H1 (cell line): Measurements from ENCODE around the gene EBLN2. TPM values are rescaled to one million over a fixed set of nuclear protein-coding genes. Genes with fewer than 3 reads are reported as not detected.

Experiments used
- CTCF ChIA-PET: fragments of 300-600 bp; sonication (Branson Sonifier 250); formaldehyde crosslinking; loops from one replicate; lab custom pipeline; 2021; ENCODE audit not compliant: partially characterized antibody; lab: Charles Lee
- POLR2A ChIA-PET: fragments of 300-600 bp; sonication (Branson Sonifier 250); formaldehyde crosslinking; loops from one replicate; lab custom pipeline; 2021; ENCODE audit warnings: inconsistent platforms; ENCODE audit not compliant: partially characterized antibody; lab: Charles Lee
- DNase-seq, 2 experiments: peaks; one replicate each; pipeline versions ENCODE4 v3.0.0 to v3.0.0-alpha.2; 2010 to 2022; ENCODE audit warnings: low spot score in 2 of 2, low read depth in 1 of 2, mixed read lengths in 1 of 2
- FAIRE-seq: peaks from 2 replicates; lab custom pipeline; 2011; peaks lifted over from hg19 to GRCh38; lab: Jason Lieb, UNC
- H2AFZ ChIP-seq: 2 replicates; pipeline ENCODE4 v1.8.1; 2012; ENCODE audit warnings: low read length, inconsistent platforms
- H2AK5ac ChIP-seq: 2 replicates; pipeline ENCODE4 v1.6.1; 2013; ENCODE audit warnings: low read depth, low read length
- H2BK120ac ChIP-seq: replicated peaks from 2 replicates; pipeline ENCODE3; 2013; ENCODE audit warnings: low read depth, low read length, inconsistent platforms
- H2BK12ac ChIP-seq: 2 replicates; pipeline ENCODE4 v1.6.1; 2013; ENCODE audit warnings: low read depth, low read length
- H2BK15ac ChIP-seq: 2 replicates; pipeline ENCODE4 v1.6.1; 2013; ENCODE audit warnings: low read length
- H2BK20ac ChIP-seq: 2 replicates; pipeline ENCODE4 v1.6.1; 2013; ENCODE audit warnings: low read length
- H2BK5ac ChIP-seq: 2 replicates; pipeline ENCODE4 v1.6.1; 2013; ENCODE audit warnings: low read depth, low read length
- H3K14ac ChIP-seq: 2 replicates; pipeline ENCODE4 v1.6.1; 2013; ENCODE audit warnings: inconsistent platforms; ENCODE audit not compliant: insufficient read length
- H3K18ac ChIP-seq: 2 replicates; pipeline ENCODE4 v1.6.1; 2013; ENCODE audit warnings: low read length; ENCODE audit errors: extremely low read depth
- H3K23ac ChIP-seq: 2 replicates; pipeline ENCODE4 v1.6.1; 2013; ENCODE audit warnings: inconsistent platforms; ENCODE audit not compliant: insufficient read length
- H3K23me2 ChIP-seq: 2 replicates; pipeline ENCODE4 v1.6.1; 2013; ENCODE audit warnings: low read depth, low read length
- H3K27ac ChIP-seq: 2 replicates; pipeline ENCODE4 v1.6.1; 2011; ENCODE audit warnings: low read depth, low read length, inconsistent platforms
- H3K27me3 ChIP-seq, 4 experiments: replicated peaks in 1 of 4; 1 replicate in 1 of 4; 2 replicates in 3 of 4; pipeline versions ENCODE4 v1.6.1 to v1.8.1; 2011 to 2013; ENCODE audit warnings: low read length in 3 of 4, mild to moderate bottlenecking in 3 of 4, inconsistent platforms in 2 of 4, mixed read lengths in 2 of 4, moderate library complexity in 1 of 4; ENCODE audit not compliant: control insufficient read depth in 3 of 4, insufficient read depth in 3 of 4; ENCODE audit errors: extremely low read depth in 1 of 4
- H3K36me3 ChIP-seq, 4 experiments: 2 replicates each; pipeline versions ENCODE4 v1.6.1 to v1.8.1; 2011 to 2013; ENCODE audit warnings: mild to moderate bottlenecking in 4 of 4, low read length in 3 of 4, moderate library complexity in 2 of 4, control low read depth in 1 of 4, inconsistent platforms in 1 of 4; ENCODE audit not compliant: insufficient read depth in 4 of 4, control insufficient read depth in 2 of 4
- H3K4ac ChIP-seq: replicated peaks from 2 replicates; pipeline ENCODE3; 2013; ENCODE audit warnings: low read length, low read depth, mixed read lengths, inconsistent platforms; ENCODE audit not compliant: insufficient read length
- H3K4me1 ChIP-seq, 4 experiments: replicated peaks in 1 of 4; 1 replicate in 1 of 4; 2 replicates in 3 of 4; pipeline versions ENCODE4 v1.6.1 to v1.8.1; 2011 to 2013; ENCODE audit warnings: low read length in 3 of 4, inconsistent platforms in 2 of 4, mixed read lengths in 1 of 4; ENCODE audit not compliant: insufficient read depth in 4 of 4, control insufficient read depth in 3 of 4
- H3K4me2 ChIP-seq, 2 experiments: 2 replicates each; pipeline versions ENCODE4 v1.6.1 to v1.8.1; 2011 to 2013; ENCODE audit warnings: low read depth in 2 of 2, low read length in 2 of 2, control low read depth in 1 of 2, inconsistent platforms in 1 of 2, mild to moderate bottlenecking in 1 of 2; ENCODE audit not compliant: insufficient read depth in 1 of 2
- H3K4me3 ChIP-seq, 4 experiments: fragments of 200-600, 300-600 bp in 1 of 4; sonication (generic), shearing (Covaris generic), sonication (Bioruptor Twin) in 1 of 4; 2 replicates each; pipeline versions ENCODE4 v1.5.1 to v1.8.1; 2011 to 2016; ENCODE audit warnings: low read length in 4 of 4, low read depth in 3 of 4, control low read depth in 2 of 4, inconsistent platforms in 2 of 4, mild to moderate bottlenecking in 2 of 4, mixed read lengths in 1 of 4, moderate library complexity in 1 of 4; ENCODE audit not compliant: insufficient read depth in 2 of 4; ENCODE audit errors: extremely low read depth in 1 of 4
- H3K56ac ChIP-seq: replicated peaks from 2 replicates; pipeline ENCODE3; 2013; ENCODE audit warnings: low read depth, mild to moderate bottlenecking, mixed read lengths, low read length, inconsistent platforms; ENCODE audit not compliant: insufficient read length
- H3K79me1 ChIP-seq: 2 replicates; pipeline ENCODE4 v1.6.1; 2013; ENCODE audit warnings: low read depth, low read length, control low read depth
- H3K79me2 ChIP-seq, 2 experiments: 2 replicates each; pipeline versions ENCODE4 v1.6.1 to v1.8.1; 2012 to 2013; ENCODE audit warnings: low read length in 2 of 2, mild to moderate bottlenecking in 2 of 2, inconsistent platforms in 1 of 2; ENCODE audit not compliant: insufficient read depth in 2 of 2, control insufficient read depth in 1 of 2
- H3K9ac ChIP-seq, 4 experiments: replicated peaks in 1 of 4; 1 replicate in 1 of 4; 2 replicates in 3 of 4; pipeline versions ENCODE4 v1.6.1 to v1.8.1; 2011 to 2013; ENCODE audit warnings: low read depth in 3 of 4, low read length in 3 of 4, control low read depth in 2 of 4, mild to moderate bottlenecking in 2 of 4, moderate library complexity in 2 of 4, inconsistent platforms in 1 of 4; ENCODE audit errors: extremely low read depth in 1 of 4
- H3K9me3 ChIP-seq, 2 experiments: 2 replicates each; pipeline versions ENCODE4 v1.6.1 to v1.8.1; 2012 to 2013; ENCODE audit warnings: mild to moderate bottlenecking in 2 of 2, moderate library complexity in 2 of 2, control low read depth in 1 of 2, inconsistent platforms in 1 of 2, low read depth in 1 of 2, low read length in 1 of 2, mixed read lengths in 1 of 2; ENCODE audit not compliant: insufficient read depth in 2 of 2
- H4K20me1 ChIP-seq, 2 experiments: replicated peaks in 1 of 2; 2 replicates each; pipeline versions ENCODE3 to v1.8.1; 2011 to 2013; ENCODE audit warnings: inconsistent platforms in 2 of 2, low read length in 2 of 2, mild to moderate bottlenecking in 1 of 2; ENCODE audit not compliant: insufficient read depth in 2 of 2, control insufficient read depth in 1 of 2
- H4K5ac ChIP-seq: 2 replicates; pipeline ENCODE4 v1.6.1; 2013; ENCODE audit warnings: low read length, low read depth, mixed read lengths, inconsistent platforms; ENCODE audit not compliant: insufficient read length
- H4K8ac ChIP-seq: 2 replicates; pipeline ENCODE4 v1.8.0; 2013; ENCODE audit warnings: mild to moderate bottlenecking, moderate library complexity, low read length, inconsistent platforms; ENCODE audit not compliant: insufficient read depth; ENCODE audit errors: extremely low read depth
- H4K91ac ChIP-seq: replicated peaks from 2 replicates; pipeline ENCODE3; 2013; ENCODE audit warnings: low read length, mixed read lengths, inconsistent platforms; ENCODE audit not compliant: insufficient read length
- BACH1 ChIP-seq: IDR thresholded peaks from 2 replicates; pipeline ENCODE4 v1.6.1; 2012; ENCODE audit warnings: low read length, improper control_type of control experiment
- BRCA1 ChIP-seq: IDR thresholded peaks from 2 replicates; pipeline ENCODE4 v1.6.1; 2012; ENCODE audit warnings: low read depth, low read length, improper control_type of control experiment
- CTBP2 ChIP-seq: IDR thresholded peaks from 2 replicates; pipeline ENCODE4 v1.7.0; 2011; ENCODE audit warnings: borderline replicate concordance, mild to moderate bottlenecking, moderate library complexity, mixed read lengths, low read length; ENCODE audit not compliant: insufficient read depth, insufficient read length
- EZH2 ChIP-seq: fragments of 200-600 bp; sonication (generic); IDR thresholded peaks from 2 replicates; pipeline ENCODE4 v1.7.1; 2012; ENCODE audit warnings: low read depth, mild to moderate bottlenecking, moderate library complexity, low read length, inconsistent platforms; ENCODE audit not compliant: severe bottlenecking
- GTF2F1 ChIP-seq: IDR thresholded peaks from 2 replicates; pipeline ENCODE4 v1.6.1; 2012; ENCODE audit warnings: low read depth, low read length, improper control_type of control experiment, borderline replicate concordance
- JUN ChIP-seq: IDR thresholded peaks from 2 replicates; pipeline ENCODE4 v1.6.1; 2011; ENCODE audit warnings: low read depth, mild to moderate bottlenecking, improper control_type of control experiment, low read length
- KDM5A ChIP-seq: fragments of 200-600 bp; IDR thresholded peaks from 2 replicates; pipeline ENCODE4 v1.7.1; 2012; ENCODE audit warnings: mild to moderate bottlenecking, low read length, inconsistent platforms, mixed read lengths
- MAX ChIP-seq: IDR thresholded peaks from 2 replicates; pipeline ENCODE4 v1.6.1; 2012; ENCODE audit warnings: inconsistent platforms
- RNF2 ChIP-seq: fragments of 200-900, 300-1000 bp; sonication (generic); IDR thresholded peaks from 2 replicates; pipeline ENCODE4 v1.7.1; 2016; ENCODE audit warnings: borderline replicate concordance, low read depth, mild to moderate bottlenecking, antibody characterized with exemption, low read length; ENCODE audit not compliant: poor library complexity, severe bottlenecking; ENCODE audit errors: missing control alignments
- SAP30 ChIP-seq: fragments of 300-600 bp; sonication (generic); IDR thresholded peaks from 2 replicates; pipeline ENCODE4 v1.7.1; 2012; ENCODE audit warnings: low read length, moderate library complexity, mild to moderate bottlenecking, inconsistent platforms; ENCODE audit not compliant: insufficient read depth, insufficient replicate concordance
- SIRT6 ChIP-seq: IDR thresholded peaks from one replicate; pipeline ENCODE4 v1.7.1; 2012; ENCODE audit warnings: low read length, inconsistent platforms
- SP1 ChIP-seq: IDR thresholded peaks from 2 replicates; pipeline ENCODE4 v1.6.1; 2011; ENCODE audit warnings: low read depth, low read length
- TAF1 ChIP-seq: IDR thresholded peaks from 2 replicates; pipeline ENCODE4 v1.6.1; 2011; ENCODE audit warnings: mild to moderate bottlenecking, low read depth, low read length
- WGBS, 2 experiments: shearing (Covaris generic) in 1 of 2; methylation state at CpG; one replicate each; pipeline versions ENCODE4 v1.1.6 to v1.1.7; 2013 to 2015; ENCODE audit warnings: low lambda C conversion rate in 2 of 2, mixed read lengths in 2 of 2, inconsistent platforms in 1 of 2, low coverage in 1 of 2, missing lambda C conversion rate in 1 of 2; ENCODE audit not compliant: insufficient replicate concordance in 2 of 2, insufficient coverage in 1 of 2, insufficient read length in 1 of 2; ENCODE audit errors: extremely low coverage in 1 of 2, missing lambda C conversion rate in 1 of 2; 5-methylcytosine and 5-hydroxymethylcytosine counted together
- polyA plus RNA-seq, 7 experiments: library from polyadenylated mRNA; depleted of rRNA in 3 of 7; stranded (reverse) in 5 of 7; unstranded in 2 of 7; fragments of >200 nt in 5 of 7; fragments of 200-250 nt in 2 of 7; gene quantifications; 1 replicate in 5 of 7; 2 replicates in 1 of 7; 4 replicates in 1 of 7; pipeline versions ENCODE4 v1.2.1 to v1.2.3, GENCODE V29; 2011 to 2013; ENCODE audit warnings: missing spikeins in 2 of 7, mixed read lengths in 2 of 7
- total RNA-seq: library from RNA; stranded (reverse); fragmentation: NEBNext Ultra II Directional; extraction: Animal tissue kit (Norgen Biotek cat#: 25700); gene quantifications from 2 replicates; pipeline ENCODE4 v1.2.1, GENCODE V29; 2021

EBLN2 gene
- total and polyA plus RNA-seq, 2 of the 8 experiments (the other 6 are each of a cell fraction or from before 2014, with no cell fraction given) = 1.9 to 3.8 TPM

GRCh38 chr3:73021301-73021835 lies 40.1 kb upstream of the EBLN2 start:
- Histone ChIP-seq H3K79me1 (no peaks in the 10 kb centered on the region; the same call in none of the 2 replicates), H2AK5ac (no peak overlapping the region), H4K8ac (no peak overlapping the region), H3K9ac (no peak overlapping the region), H3K36me3 (no peaks in the 10 kb centered on the region), H2BK120ac (no peak overlapping the region), H2AFZ (no peak overlapping the region), H3K14ac (no peak overlapping the region), H2BK5ac (no peak overlapping the region), H3K27ac (no peak overlapping the region), H3K4me2 (no peak overlapping the region), H3K4ac (no peak overlapping the region), H4K20me1 (peaks cover 25 to 28% of the 10 kb centered on the region in 2 experiments), H3K23me2 (no peaks in the 10 kb centered on the region), H2BK12ac (no peak overlapping the region), H3K23ac (no peak overlapping the region), H3K27me3 (no peaks in the 10 kb centered on the region), H3K79me2 (peaks cover 51 to 100% of the 10 kb centered on the region in 2 experiments), H3K4me1 (peaks cover 0 to 8% (median 6%) of the 10 kb centered on the region in 4 experiments; a peak in 6 of 7 replicates), H3K9me3 (no peaks in the 10 kb centered on the region), H2BK20ac (no peak overlapping the region), H3K18ac (no peak overlapping the region), H4K5ac (no peak overlapping the region), H3K4me3 (no peak overlapping the region), H4K91ac (no peak overlapping the region), H2BK15ac (no peak overlapping the region), H3K56ac (no peak overlapping the region)
- WGBS, 2 experiments = 69% methylated on average over 4 of the region's 4 CpGs; no CpG with 5 or more reads in 1 of the 2 experiments
- no peak for DNase-seq
- ChIA-PET POLR2A (interaction anchor here (0.7 kb wide), 1 partner anchor 10 kb away, joined by 3 read pairs; no protein-coding TSS in a partner anchor), CTCF (interaction anchor here (1.0 to 2.4 kb wide), 3 partner anchors 18 to 24 kb away, joined by 3 to 13 read pairs (median 3); no protein-coding TSS in a partner anchor)
- no peak for FAIRE-seq
- TF ChIP-seq TAF1 (no peak), JUN (no peak), EZH2 (no peak), SIRT6 (no peak), SAP30 (no peak), BRCA1 (no peak), GTF2F1 (no peak), KDM5A (no peak), RNF2 (no peak), MAX (no peak), BACH1 (no peak), SP1 (no peak), CTBP2 (no peak)
